A549 (cell line): ENCODE measurements around the gene NEURL2.

ENCODE experiments used
- CTCF ChIP-seq: fragments of >200 bp; sonication (Bioruptor Twin); formaldehyde crosslinking; IDR thresholded peaks from 3 replicates; pipeline ENCODE4 v1.5.1; 2016
- POLR2A ChIP-seq: IDR thresholded peaks from 2 replicates; pipeline ENCODE4 v1.6.1; 2012; ENCODE audit warnings: mild to moderate bottlenecking, low read length

- no peak for TF ChIP-seq POLR2A
- no peak for TF ChIP-seq CTCF
Observed at GRCh38 chr20:45918779-45919537, 27.9 kb upstream of the NEURL2 start.
